ENCODE data around the gene FHDC1.

Gene FHDC1

DNA sequence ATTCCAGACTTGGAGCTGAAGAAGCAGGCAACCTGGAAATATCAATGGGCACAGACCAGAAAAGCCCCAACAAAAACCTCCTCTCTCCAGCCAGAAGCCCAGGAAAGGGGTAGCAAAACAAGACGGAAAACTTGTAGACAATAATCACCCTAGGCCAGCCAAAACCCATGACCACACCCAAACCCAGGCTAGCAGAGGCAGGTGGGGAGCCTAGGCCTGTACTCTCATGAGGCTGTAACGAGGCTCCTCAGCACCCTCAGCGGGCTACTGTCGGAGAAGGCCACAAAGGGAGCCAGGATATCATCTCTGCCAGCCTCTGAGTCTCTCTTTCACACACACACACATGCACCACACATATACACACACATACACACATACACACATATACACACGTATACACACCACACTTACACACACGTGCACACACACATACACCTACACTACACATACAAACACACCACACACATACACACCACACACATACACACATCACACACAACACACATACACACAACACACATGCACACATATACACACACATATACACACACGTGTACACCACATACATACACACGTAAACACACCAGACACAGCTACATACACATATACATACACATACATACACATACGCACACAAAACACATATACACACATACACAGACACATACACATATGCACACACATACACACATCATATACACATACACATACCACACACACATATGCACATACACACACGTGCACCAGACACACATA lies 90.6 kb downstream of the FHDC1 start:
- Mint-ChIP-seq H3K9me3 (peaks cover 16% of the 10 kb centered on the region), H3K27me3 (peaks cover 29% of the 10 kb centered on the region), H3K27ac (ENCODE audit: low read depth) (no peak overlapping the region), H3K36me3 (ENCODE audit: insufficient read depth) (no peaks in the 10 kb centered on the region), H3K4me3 (no peak overlapping the region), H3K4me1 (no peaks in the 10 kb centered on the region)
- no peak for ATAC-seq (replicated peaks; ENCODE audit: extremely low read depth, poor library complexity, severe bottlenecking)
- no peak for DNase-seq (ENCODE audit: low spot score in 2 of 2)

DNA sequence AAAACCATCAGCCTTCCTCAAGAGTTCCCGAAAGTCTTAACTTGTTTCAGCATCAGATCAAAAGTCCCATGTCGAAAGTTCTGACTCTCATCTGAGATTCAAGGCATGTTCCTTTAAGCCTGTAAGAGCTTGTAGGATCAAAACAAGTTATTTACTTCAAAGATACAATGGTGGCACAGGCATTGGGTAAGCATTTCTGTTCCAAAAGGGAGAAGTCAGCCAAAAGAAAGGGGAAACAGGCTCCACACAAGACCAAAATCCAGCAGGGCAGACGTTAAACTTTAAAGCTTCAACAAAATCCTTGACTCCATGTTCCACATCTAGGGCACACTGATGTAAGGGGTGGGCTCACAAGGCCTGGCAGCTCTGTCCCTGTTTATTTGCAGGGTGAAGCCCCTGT lies 91.7 kb downstream of the FHDC1 start:
- ATAC-seq (replicated peaks; ENCODE audit: extremely low read depth, poor library complexity, severe bottlenecking) (no peak), DNase-seq (ENCODE audit: low spot score in 2 of 2) (no peak)
- Mint-ChIP-seq H3K27me3 (peaks cover 28% of the 10 kb centered on the region), H3K4me1 (no peaks in the 10 kb centered on the region), H3K36me3 (ENCODE audit: insufficient read depth) (no peaks in the 10 kb centered on the region), H3K9me3 (peaks cover 16% of the 10 kb centered on the region), H3K4me3 (no peak overlapping the region), H3K27ac (ENCODE audit: low read depth) (no peak overlapping the region)

DNA sequence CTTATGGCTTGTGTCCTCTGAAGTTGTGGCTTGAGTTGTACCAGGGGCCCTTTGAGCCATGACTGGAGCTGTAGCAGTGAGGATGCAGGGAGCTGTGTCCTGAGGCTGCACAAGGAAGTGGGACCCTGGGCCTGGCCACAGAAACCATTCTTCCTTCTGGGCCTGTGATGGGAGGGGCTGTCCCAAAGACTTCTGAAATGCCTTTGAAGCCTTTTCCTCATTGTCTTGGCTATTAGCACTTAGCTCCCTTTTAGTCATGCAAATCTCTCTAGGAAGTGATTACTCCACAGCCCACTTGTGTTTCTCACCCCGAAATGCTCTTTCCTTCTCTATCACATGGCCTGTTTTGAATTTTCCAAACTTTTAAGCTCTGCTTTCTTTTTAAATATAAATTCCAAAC lies 92.4 kb downstream of the FHDC1 start:
- DNase-seq (ENCODE audit: low spot score in 2 of 2) (no peak), ATAC-seq (replicated peaks; ENCODE audit: extremely low read depth, poor library complexity, severe bottlenecking) (no peak)
- Mint-ChIP-seq H3K4me3 (no peak overlapping the region), H3K4me1 (no peaks in the 10 kb centered on the region), H3K27ac (ENCODE audit: low read depth) (no peak overlapping the region), H3K27me3 (peaks cover 28% of the 10 kb centered on the region), H3K9me3 (peaks cover 16% of the 10 kb centered on the region), H3K36me3 (ENCODE audit: insufficient read depth) (no peaks in the 10 kb centered on the region)

All from central memory CD8-positive, alpha-beta T cell (primary cell).